ENCODE measurements around the gene ANO3.

Gene ANO3

DNA sequence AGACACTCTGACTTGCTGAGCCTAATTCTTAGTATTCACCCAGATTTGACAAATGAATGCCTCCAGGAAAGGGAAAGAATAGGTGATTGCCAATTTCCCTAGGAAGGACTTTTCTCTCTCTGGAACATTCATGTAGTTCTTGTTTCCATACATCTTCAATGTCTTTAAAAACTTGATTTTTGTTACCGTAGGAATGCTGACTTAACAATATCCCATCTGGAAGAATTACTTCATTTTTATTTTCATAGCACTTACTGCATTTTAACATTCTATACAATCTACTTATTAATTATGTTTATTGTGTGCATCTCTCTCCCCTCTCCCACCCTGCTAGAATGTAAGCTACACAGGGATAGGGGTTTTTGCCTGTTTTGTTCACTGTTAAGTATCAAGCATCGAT is 323.4 kb downstream of the ANO3 start:
- Histone ChIP-seq H3K36me3 (no peaks in the 10 kb centered on the region), H3K4me3 (ENCODE audit: low read depth in 1 of 2, low read length in 1 of 2) (no peak overlapping the region), H3K9me3 (no peaks in the 10 kb centered on the region), H3K27ac (no peak overlapping the region), H3K27me3 (no peaks in the 10 kb centered on the region), H3K4me1 (ENCODE audit: control insufficient read depth in 1 of 2, insufficient read depth in 1 of 2, low read depth in 1 of 2, low read length in 1 of 2) (no peaks in the 10 kb centered on the region)
- TF ChIP-seq, protein P1, sequence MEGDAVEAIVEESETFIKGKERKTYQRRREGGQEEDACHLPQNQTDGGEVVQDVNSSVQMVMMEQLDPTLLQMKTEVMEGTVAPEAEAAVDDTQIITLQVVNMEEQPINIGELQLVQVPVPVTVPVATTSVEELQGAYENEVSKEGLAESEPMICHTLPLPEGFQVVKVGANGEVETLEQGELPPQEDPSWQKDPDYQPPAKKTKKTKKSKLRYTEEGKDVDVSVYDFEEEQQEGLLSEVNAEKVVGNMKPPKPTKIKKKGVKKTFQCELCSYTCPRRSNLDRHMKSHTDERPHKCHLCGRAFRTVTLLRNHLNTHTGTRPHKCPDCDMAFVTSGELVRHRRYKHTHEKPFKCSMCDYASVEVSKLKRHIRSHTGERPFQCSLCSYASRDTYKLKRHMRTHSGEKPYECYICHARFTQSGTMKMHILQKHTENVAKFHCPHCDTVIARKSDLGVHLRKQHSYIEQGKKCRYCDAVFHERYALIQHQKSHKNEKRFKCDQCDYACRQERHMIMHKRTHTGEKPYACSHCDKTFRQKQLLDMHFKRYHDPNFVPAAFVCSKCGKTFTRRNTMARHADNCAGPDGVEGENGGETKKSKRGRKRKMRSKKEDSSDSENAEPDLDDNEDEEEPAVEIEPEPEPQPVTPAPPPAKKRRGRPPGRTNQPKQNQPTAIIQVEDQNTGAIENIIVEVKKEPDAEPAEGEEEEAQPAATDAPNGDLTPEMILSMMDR (IDR thresholded peaks at IDR 0.05): no peak

- TF ChIP-seq, protein P1 (IDR thresholded peaks at IDR 0.05): no peak
- Histone ChIP-seq H3K27ac (no peak overlapping the region), H3K4me3 (ENCODE audit: low read depth in 1 of 2, low read length in 1 of 2) (no peak overlapping the region), H3K4me1 (ENCODE audit: control insufficient read depth in 1 of 2, insufficient read depth in 1 of 2, low read depth in 1 of 2, low read length in 1 of 2) (no peaks in the 10 kb centered on the region), H3K27me3 (no peaks in the 10 kb centered on the region), H3K9me3 (no peaks in the 10 kb centered on the region), H3K36me3 (no peaks in the 10 kb centered on the region)
These were observed 331.0 kb downstream of the ANO3 start for GRCh38 chr11:26662916-26663315.

DNA sequence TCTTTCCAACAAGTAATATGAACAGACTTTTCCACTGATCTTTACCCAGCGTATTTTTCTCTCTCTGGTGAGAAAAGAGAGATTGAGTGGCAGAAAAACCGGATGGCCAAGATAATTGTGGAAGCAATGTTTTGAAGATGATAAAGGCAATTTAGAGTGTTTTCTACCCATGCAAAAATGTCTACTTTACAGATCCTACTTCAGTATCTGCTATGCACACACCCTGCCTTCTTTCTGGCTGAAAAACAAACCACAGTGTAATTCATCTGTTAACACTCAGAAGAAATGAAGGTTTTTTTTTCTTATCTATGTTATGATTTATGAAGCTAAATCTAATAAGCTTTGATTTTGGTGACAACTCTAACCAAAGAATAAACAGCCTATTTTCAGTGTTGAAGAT is 333.1 kb downstream of the ANO3 start:
- Histone ChIP-seq H3K36me3 (no peaks in the 10 kb centered on the region), H3K9me3 (no peaks in the 10 kb centered on the region), H3K27ac (no peak overlapping the region), H3K4me3 (ENCODE audit: low read depth in 1 of 2, low read length in 1 of 2) (no peak overlapping the region), H3K27me3 (no peaks in the 10 kb centered on the region), H3K4me1 (ENCODE audit: control insufficient read depth in 1 of 2, insufficient read depth in 1 of 2, low read depth in 1 of 2, low read length in 1 of 2) (no peaks in the 10 kb centered on the region)
- TF ChIP-seq, protein P1 (IDR thresholded peaks at IDR 0.05): no peak

- H3K27ac ChIP-seq: no peak overlapping the region
- TF ChIP-seq, protein P1 (IDR thresholded peaks at IDR 0.05): no peak
- no peaks in the 10 kb centered on the region for H3K27me3 ChIP-seq
These were observed 334.0 kb downstream of the ANO3 start for GRCh38 chr11:26665946-26666345.

GRCh38 chr11:26675233-26675928 is 343.5 kb downstream of the ANO3 start:
- no peaks in the 10 kb centered on the region for H3K4me1 ChIP-seq (ENCODE audit: control insufficient read depth in 1 of 2, insufficient read depth in 1 of 2, low read depth in 1 of 2, low read length in 1 of 2)
- TF ChIP-seq, protein P1 (IDR thresholded peaks at IDR 0.05): no peak

More at GRCh38 chr11:26665946-26666345, 334.0 kb downstream of the ANO3 start:
- no peaks in the 10 kb centered on the region for H3K9me3 ChIP-seq
- H3K36me3 ChIP-seq: no peaks in the 10 kb centered on the region
- no peak overlapping the region for H3K4me3 ChIP-seq (ENCODE audit: low read depth in 1 of 2, low read length in 1 of 2)
- H3K4me1 ChIP-seq (ENCODE audit: control insufficient read depth in 1 of 2, insufficient read depth in 1 of 2, low read depth in 1 of 2, low read length in 1 of 2): no peaks in the 10 kb centered on the region

More at GRCh38 chr11:26675233-26675928, 343.5 kb downstream of the ANO3 start:
- Histone ChIP-seq H3K27me3 (no peaks in the 10 kb centered on the region), H3K4me3 (ENCODE audit: low read depth in 1 of 2, low read length in 1 of 2) (no peak overlapping the region), H3K27ac (no peak overlapping the region), H3K36me3 (no peaks in the 10 kb centered on the region), H3K9me3 (no peaks in the 10 kb centered on the region)

All from neutrophil (primary cell).